DND-41 (cell line): ENCODE data around the gene CPE.

ENCODE experiments used
- EZH2 ChIP-seq: IDR thresholded peaks from 3 replicates; pipeline ENCODE4 v1.6.1; 2012; ENCODE audit warnings: borderline replicate concordance, low read depth, mild to moderate bottlenecking, moderate library complexity, low read length, inconsistent platforms; ENCODE audit not compliant: severe bottlenecking
- TF ChIP-seq, protein P1 (sequence below): IDR thresholded peaks from 2 replicates; pipeline ENCODE4 v1.5.1; 2012; ENCODE audit warnings: borderline replicate concordance, low read length, moderate library complexity, mild to moderate bottlenecking; ENCODE audit not compliant: poor library complexity, severe bottlenecking; ENCODE audit errors: extremely low read depth

DNA sequence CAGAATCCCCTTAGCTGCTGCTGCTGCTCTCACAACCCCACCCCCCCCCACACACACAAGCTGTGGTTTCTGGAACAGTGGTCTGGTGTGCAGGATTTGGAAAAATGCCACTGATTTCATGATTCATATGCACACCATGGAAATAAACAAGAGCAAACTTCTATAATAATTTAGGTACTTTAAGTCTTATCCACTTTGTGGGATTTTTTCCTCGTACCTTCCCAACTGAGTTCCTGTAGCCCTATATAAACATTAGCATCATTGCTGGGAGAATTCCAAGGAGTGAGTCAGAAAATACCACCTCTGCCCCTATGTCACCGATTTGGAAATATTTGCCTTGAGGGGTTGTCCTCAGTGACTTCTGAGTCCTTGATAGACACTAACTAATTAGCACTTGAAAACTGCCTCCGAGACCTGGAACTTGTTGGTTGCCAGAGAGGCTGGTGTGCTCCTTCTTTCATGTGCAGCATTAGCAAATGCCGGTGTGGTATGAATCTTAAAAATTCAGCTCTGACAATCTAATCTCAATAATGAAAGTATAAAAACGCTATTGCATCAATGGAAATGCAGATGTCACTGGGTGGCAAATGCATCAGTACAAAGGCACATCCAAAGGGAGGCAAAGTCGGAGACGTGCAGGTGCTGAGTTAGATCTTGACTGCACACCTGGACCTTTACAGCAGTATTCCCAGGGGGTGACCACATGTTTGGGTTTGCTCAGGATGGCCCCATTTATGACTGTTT lies 61.8 kb downstream of the CPE start:
- TF ChIP-seq EZH2, result no peak
- TF ChIP-seq, protein P1, sequence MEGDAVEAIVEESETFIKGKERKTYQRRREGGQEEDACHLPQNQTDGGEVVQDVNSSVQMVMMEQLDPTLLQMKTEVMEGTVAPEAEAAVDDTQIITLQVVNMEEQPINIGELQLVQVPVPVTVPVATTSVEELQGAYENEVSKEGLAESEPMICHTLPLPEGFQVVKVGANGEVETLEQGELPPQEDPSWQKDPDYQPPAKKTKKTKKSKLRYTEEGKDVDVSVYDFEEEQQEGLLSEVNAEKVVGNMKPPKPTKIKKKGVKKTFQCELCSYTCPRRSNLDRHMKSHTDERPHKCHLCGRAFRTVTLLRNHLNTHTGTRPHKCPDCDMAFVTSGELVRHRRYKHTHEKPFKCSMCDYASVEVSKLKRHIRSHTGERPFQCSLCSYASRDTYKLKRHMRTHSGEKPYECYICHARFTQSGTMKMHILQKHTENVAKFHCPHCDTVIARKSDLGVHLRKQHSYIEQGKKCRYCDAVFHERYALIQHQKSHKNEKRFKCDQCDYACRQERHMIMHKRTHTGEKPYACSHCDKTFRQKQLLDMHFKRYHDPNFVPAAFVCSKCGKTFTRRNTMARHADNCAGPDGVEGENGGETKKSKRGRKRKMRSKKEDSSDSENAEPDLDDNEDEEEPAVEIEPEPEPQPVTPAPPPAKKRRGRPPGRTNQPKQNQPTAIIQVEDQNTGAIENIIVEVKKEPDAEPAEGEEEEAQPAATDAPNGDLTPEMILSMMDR, result no peak
